ENCODE measurements around the gene GNB1.

GRCh38 chr1:1760715-1761114 lies 130.2 kb downstream of the GNB1 start:
- TF ChIP-seq, protein P1, sequence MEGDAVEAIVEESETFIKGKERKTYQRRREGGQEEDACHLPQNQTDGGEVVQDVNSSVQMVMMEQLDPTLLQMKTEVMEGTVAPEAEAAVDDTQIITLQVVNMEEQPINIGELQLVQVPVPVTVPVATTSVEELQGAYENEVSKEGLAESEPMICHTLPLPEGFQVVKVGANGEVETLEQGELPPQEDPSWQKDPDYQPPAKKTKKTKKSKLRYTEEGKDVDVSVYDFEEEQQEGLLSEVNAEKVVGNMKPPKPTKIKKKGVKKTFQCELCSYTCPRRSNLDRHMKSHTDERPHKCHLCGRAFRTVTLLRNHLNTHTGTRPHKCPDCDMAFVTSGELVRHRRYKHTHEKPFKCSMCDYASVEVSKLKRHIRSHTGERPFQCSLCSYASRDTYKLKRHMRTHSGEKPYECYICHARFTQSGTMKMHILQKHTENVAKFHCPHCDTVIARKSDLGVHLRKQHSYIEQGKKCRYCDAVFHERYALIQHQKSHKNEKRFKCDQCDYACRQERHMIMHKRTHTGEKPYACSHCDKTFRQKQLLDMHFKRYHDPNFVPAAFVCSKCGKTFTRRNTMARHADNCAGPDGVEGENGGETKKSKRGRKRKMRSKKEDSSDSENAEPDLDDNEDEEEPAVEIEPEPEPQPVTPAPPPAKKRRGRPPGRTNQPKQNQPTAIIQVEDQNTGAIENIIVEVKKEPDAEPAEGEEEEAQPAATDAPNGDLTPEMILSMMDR (IDR thresholded peaks at IDR 0.05) = no peak
- TF ChIP-seq POLR2A (IDR thresholded peaks at IDR 0.05) = no peak

Measured in adrenal gland (tissue), 5 donors.